IMR-90 (cell line): Measurements from ENCODE around the gene RPL10A. TPM values are rescaled to one million over a fixed set of nuclear protein-coding genes. Genes with fewer than 3 reads are reported as not detected.

Experiments used
- ATAC-seq: fragments of 200-7000 bp; cut with Tn5 transposase; 2 replicates; pipeline ENCODE4 v1.9.1; 2020; ENCODE audit warnings: low read depth, mild to moderate bottlenecking, moderate library complexity
- BruUV-seq: library from RNA; stranded (reverse); fragments of 400-500 nt; replicated peaks from 2 replicates; lab custom pipeline; 2021; lab: Mats Ljungman, UMichigan
- CTCF ChIA-PET: fragments of 300-600 bp; formaldehyde crosslinking; extraction: SDS; loops from one replicate; lab custom pipeline; 2021; ENCODE audit warnings: antibody characterized with exemption; lab: Yijun Ruan, JAX
- POLR2A ChIA-PET: fragments of 300-600 bp; sonication (Branson Sonifier 250); formaldehyde crosslinking; loops from one replicate; lab custom pipeline; 2022; ENCODE audit warnings: antibody characterized with exemption; ENCODE audit not compliant: unreplicated experiment; lab: Charles Lee
- DNase-seq: peaks from one replicate; pipeline ENCODE4 v3.0.0; 2013
- H2AFZ ChIP-seq: replicated peaks from 2 replicates; pipeline ENCODE3; 2013; ENCODE audit warnings: low read length, mild to moderate bottlenecking; ENCODE audit not compliant: poor library complexity
- H2AK5ac ChIP-seq: 2 replicates; pipeline ENCODE4 v1.6.1; 2013; ENCODE audit warnings: low read depth, low read length, inconsistent platforms
- H2AK9ac ChIP-seq: replicated peaks from 2 replicates; pipeline ENCODE3; 2013; ENCODE audit warnings: mild to moderate bottlenecking, low read depth, low read length, moderate library complexity; ENCODE audit not compliant: poor library complexity
- H2BK120ac ChIP-seq: 2 replicates; pipeline ENCODE4 v1.6.1; 2013; ENCODE audit warnings: low read depth, low read length, inconsistent platforms
- H2BK15ac ChIP-seq: 3 replicates; pipeline ENCODE4 v1.6.1; 2013; ENCODE audit warnings: low read depth, low read length, inconsistent platforms
- H2BK20ac ChIP-seq: 2 replicates; pipeline ENCODE4 v1.6.1; 2013; ENCODE audit warnings: low read depth, mild to moderate bottlenecking, inconsistent platforms, low read length, moderate library complexity
- H2BK5ac ChIP-seq: 2 replicates; pipeline ENCODE4 v1.6.1; 2013; ENCODE audit warnings: mild to moderate bottlenecking, low read depth, low read length, inconsistent platforms; ENCODE audit not compliant: poor library complexity, severe bottlenecking
- H3K14ac ChIP-seq: replicated peaks from 2 replicates; pipeline ENCODE4 v1.6.1; 2013; ENCODE audit warnings: low read depth, low read length, inconsistent platforms
- H3K18ac ChIP-seq: 2 replicates; pipeline ENCODE4 v1.6.1; 2013; ENCODE audit warnings: low read depth, low read length, control low read depth
- H3K23ac ChIP-seq: 2 replicates; pipeline ENCODE4 v1.6.1; 2013; ENCODE audit warnings: low read depth, low read length, inconsistent platforms
- H3K27ac ChIP-seq: 2 replicates; pipeline ENCODE4 v1.5.1; 2013; ENCODE audit warnings: mild to moderate bottlenecking, control low read depth, low read length; ENCODE audit not compliant: insufficient read depth
- H3K27me3 ChIP-seq: 2 replicates; pipeline ENCODE4 v1.6.1; 2013; ENCODE audit warnings: low read length; ENCODE audit not compliant: control insufficient read depth, insufficient read depth
- H3K36me3 ChIP-seq: 2 replicates; pipeline ENCODE4 v1.6.1; 2013; ENCODE audit warnings: low read length, mixed read lengths; ENCODE audit not compliant: control insufficient read depth, insufficient read depth
- H3K4ac ChIP-seq: 2 replicates; pipeline ENCODE4 v1.6.1; 2013; ENCODE audit warnings: low read depth, low read length, inconsistent platforms
- H3K4me1 ChIP-seq: 2 replicates; pipeline ENCODE4 v1.6.1; 2013; ENCODE audit warnings: low read length, mixed read lengths; ENCODE audit not compliant: control insufficient read depth, insufficient read depth
- H3K4me2 ChIP-seq: 2 replicates; pipeline ENCODE4 v1.6.1; 2013; ENCODE audit warnings: low read depth, mild to moderate bottlenecking, control low read depth, low read length, moderate library complexity
- H3K4me3 ChIP-seq: 2 replicates; pipeline ENCODE4 v1.5.1; 2013; ENCODE audit warnings: low read depth, mild to moderate bottlenecking, control low read depth, low read length, moderate library complexity; ENCODE audit not compliant: insufficient read depth
- H3K56ac ChIP-seq: 2 replicates; pipeline ENCODE4 v1.6.1; 2013; ENCODE audit warnings: low read length, inconsistent platforms; ENCODE audit not compliant: insufficient read depth; ENCODE audit errors: extremely low read depth
- H3K79me1 ChIP-seq, 2 experiments: 2 replicates each; pipeline ENCODE4 v1.6.1; 2013; ENCODE audit warnings: low read length in 2 of 2, inconsistent platforms in 1 of 2, low read depth in 1 of 2
- H3K9ac ChIP-seq: 2 replicates; pipeline ENCODE4 v1.6.1; 2013; ENCODE audit warnings: low read depth, low read length, control low read depth
- H3K9me1 ChIP-seq: 2 replicates; pipeline ENCODE4 v1.6.1; 2013; ENCODE audit warnings: low read length, inconsistent platforms; ENCODE audit not compliant: insufficient read depth
- H3K9me3 ChIP-seq: 2 replicates; pipeline ENCODE4 v1.6.1; 2013; ENCODE audit warnings: low read length; ENCODE audit not compliant: control insufficient read depth, insufficient read depth
- H4K20me1 ChIP-seq: 2 replicates; pipeline ENCODE4 v1.6.1; 2013; ENCODE audit warnings: low read length, inconsistent platforms; ENCODE audit not compliant: insufficient read depth
- H4K5ac ChIP-seq: 2 replicates; pipeline ENCODE4 v1.6.1; 2013; ENCODE audit warnings: mild to moderate bottlenecking, low read depth, low read length, control low read depth
- H4K8ac ChIP-seq, 2 experiments: 2 replicates each; pipeline ENCODE4 v1.6.1; 2013; ENCODE audit warnings: low read depth in 2 of 2, low read length in 2 of 2, control low read depth in 1 of 2, inconsistent platforms in 1 of 2
- H4K91ac ChIP-seq: 2 replicates; pipeline ENCODE4 v1.6.1; 2013; ENCODE audit warnings: low read depth, low read length, inconsistent platforms; ENCODE audit not compliant: insufficient read depth
- CEBPB ChIP-seq: IDR thresholded peaks from 2 replicates; pipeline ENCODE4 v1.6.1; 2012; ENCODE audit warnings: low read depth, low read length, improper control_type of control experiment
- MXI1 ChIP-seq: IDR thresholded peaks from 2 replicates; pipeline ENCODE4 v1.6.1; 2012; ENCODE audit warnings: low read depth, mild to moderate bottlenecking, low read length, moderate library complexity, borderline replicate concordance
- NFE2L2 ChIP-seq: fragments of 150-350 bp; IDR thresholded peaks from 2 replicates; pipeline ENCODE4 v1.6.1; 2016; ENCODE audit warnings: low read depth, mild to moderate bottlenecking, low read length
- POLR2A ChIP-seq: IDR thresholded peaks from 2 replicates; pipeline ENCODE4 v1.6.1; 2012; ENCODE audit warnings: mild to moderate bottlenecking, low read depth, low read length
- WGBS, 2 experiments: methylation state at CpG; one replicate each; pipeline versions ENCODE4 v1.1.5 to v1.1.7; 2013; ENCODE audit warnings: missing lambda C conversion rate in 2 of 2; ENCODE audit not compliant: insufficient read length in 1 of 2; ENCODE audit errors: extremely low coverage in 2 of 2; 5-methylcytosine and 5-hydroxymethylcytosine counted together
- dilution Hi-C: fragments of 300-500 bp; cut with HindIII; formaldehyde crosslinking; loops from one replicate; pipeline ENCODE4 v1.14.3; 2018; ENCODE audit warnings: low sequenced_read_pairs; ENCODE audit not compliant: unreplicated experiment
- in situ Hi-C: fragments of 300-500 bp; cut with MboI; formaldehyde crosslinking; loops from 3 replicates; pipeline ENCODE4 v1.14.3; 2019; ENCODE audit warnings: low sequenced_read_pairs, inconsistent platforms, mixed read lengths
- intact Hi-C: fragments of 100-400 bp; cut with micrococcal nuclease; formaldehyde crosslinking; loops from 2 replicates; pipeline ENCODE4 v1.10.0; 2022
- polyA plus RNA-seq, 3 experiments: library from polyadenylated mRNA; depleted of rRNA; stranded (reverse); fragments of >200 nt; gene quantifications; 2 replicates each; pipeline ENCODE4 v1.2.3, GENCODE V29; 2012; ENCODE audit warnings: low replicate concordance in 1 of 3
- total RNA-seq: library from RNA; depleted of rRNA; stranded (reverse); fragments of >200 nt; gene quantifications from 2 replicates; pipeline ENCODE4 v1.2.3, GENCODE V29; 2012
- TF ChIP-seq, protein P1 (sequence below): conservative IDR thresholded peaks from 2 replicates; pipeline ENCODE4 v1.5.1; 2012; ENCODE audit warnings: mild to moderate bottlenecking, low read depth, low read length, improper control_type of control experiment

RPL10A gene
- total and polyA plus RNA-seq, 2 of the 4 experiments (the other 2 are of a cell fraction) = 2,310 to 3,153 TPM

DNA sequence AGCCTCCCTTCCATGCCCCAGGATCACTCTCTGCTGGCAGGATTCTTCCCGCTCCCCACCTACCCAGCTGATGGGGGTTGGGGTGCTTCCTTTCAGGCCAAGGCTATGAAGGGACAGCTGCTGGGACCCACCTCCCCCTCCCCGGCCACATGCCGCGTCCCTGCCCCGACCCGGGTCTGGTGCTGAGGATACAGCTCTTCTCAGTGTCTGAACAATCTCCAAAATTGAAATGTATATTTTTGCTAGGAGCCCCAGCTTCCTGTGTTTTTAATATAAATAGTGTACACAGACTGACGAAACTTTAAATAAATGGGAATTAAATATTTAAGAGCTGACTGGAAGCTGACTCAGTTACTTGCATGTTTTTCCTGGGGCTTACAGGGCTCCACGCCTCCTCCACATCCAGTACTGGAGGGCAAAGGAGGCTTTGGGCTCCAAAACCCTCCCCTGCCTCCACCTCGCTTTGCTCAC, 40.3 kb upstream of the RPL10A start (continued):
- no peak for TF ChIP-seq NFE2L2

DNA sequence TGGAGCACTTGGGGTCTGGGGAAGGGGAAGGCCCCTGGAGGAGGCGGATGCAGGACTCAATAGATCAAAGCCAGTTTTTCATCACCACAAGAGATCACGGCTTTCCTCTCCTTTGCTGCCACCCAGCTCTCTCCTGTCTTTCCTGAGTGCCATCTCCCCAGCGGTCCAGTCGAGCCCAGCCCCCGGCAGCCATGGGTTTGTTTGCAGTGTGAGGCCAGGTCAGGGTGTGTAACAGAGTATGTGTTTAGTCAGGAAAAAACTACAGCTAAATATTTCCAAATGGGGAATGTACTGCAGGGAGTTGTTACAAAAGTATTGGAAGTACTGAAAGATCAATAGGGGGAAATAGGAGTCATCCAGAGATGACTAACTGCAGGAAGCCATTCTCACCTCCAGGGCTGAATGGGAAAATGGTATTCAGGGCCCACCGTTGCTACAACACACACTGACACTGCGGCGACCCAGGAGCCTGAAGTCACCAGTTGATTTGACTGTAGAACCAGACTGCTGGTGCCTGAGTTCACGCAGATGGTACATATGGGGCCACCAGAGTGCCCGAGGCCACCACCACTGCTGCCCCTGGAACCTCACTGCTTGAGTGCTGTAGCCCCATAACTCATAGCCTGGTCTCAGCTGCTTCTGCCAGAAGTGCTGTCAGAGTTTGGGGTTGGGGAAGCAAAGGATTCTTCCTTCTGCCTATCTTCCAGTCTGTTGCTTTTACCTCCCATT, 39.6 kb upstream of the RPL10A start:
- Histone ChIP-seq H3K27ac (peak overlapping the region; percentile 98), H3K23ac (peak overlapping the region; percentile 78), H4K20me1 (no peaks in the 10 kb centered on the region), H3K4me1 (peaks cover 42% of the 10 kb centered on the region), H4K91ac (peak overlapping the region; percentile 99), H4K5ac (peak overlapping the region; percentile 83), H2BK5ac (peak overlapping the region; percentile 97), H2AK5ac (peak overlapping the region; percentile 99), H3K9ac (peak overlapping the region; percentile 63), H3K9me3 (peaks cover 6% of the 10 kb centered on the region), H4K8ac (peak overlapping the region; percentile 84 to 96), H2AFZ (peak overlapping the region; percentile 73), H3K4ac (peak overlapping the region; percentile 98), H2BK15ac (peak overlapping the region; percentile 96), H3K14ac (peak overlapping the region; percentile 67), H3K56ac (peak overlapping the region; percentile 95), H3K27me3 (no peaks in the 10 kb centered on the region), H2AK9ac (peak overlapping the region; percentile 97), H2BK20ac (peak overlapping the region; percentile 96), H3K18ac (peak overlapping the region; percentile 88), H3K79me1 (peaks cover 26 to 41% of the 10 kb centered on the region in 2 experiments), H2BK120ac (peak overlapping the region; percentile 96), H3K4me3 (no peak overlapping the region), H3K36me3 (peaks cover 25% of the 10 kb centered on the region), H3K9me1 (peaks cover 34% of the 10 kb centered on the region), H3K4me2 (peak overlapping the region; percentile 73)
- ATAC-seq = peak; percentile 27
- BruUV-seq = no TSS peak
- intact Hi-C loops (no loop called here), in situ Hi-C loops (no loop called here), dilution Hi-C loops (no loop called here)
- 100% methylated on average over 3 of the region's 10 CpGs; no CpG with 5 or more reads in 1 of the 2 experiments for WGBS, 2 experiments
- CTCF ChIA-PET = interaction anchor here (0.8 to 2.9 kb wide), 3 partner anchors 9 to 37 kb away, joined by 3 to 8 read pairs (median 3); no protein-coding TSS in a partner anchor
- peak; percentile 24 for DNase-seq
- TF ChIP-seq, protein P1, sequence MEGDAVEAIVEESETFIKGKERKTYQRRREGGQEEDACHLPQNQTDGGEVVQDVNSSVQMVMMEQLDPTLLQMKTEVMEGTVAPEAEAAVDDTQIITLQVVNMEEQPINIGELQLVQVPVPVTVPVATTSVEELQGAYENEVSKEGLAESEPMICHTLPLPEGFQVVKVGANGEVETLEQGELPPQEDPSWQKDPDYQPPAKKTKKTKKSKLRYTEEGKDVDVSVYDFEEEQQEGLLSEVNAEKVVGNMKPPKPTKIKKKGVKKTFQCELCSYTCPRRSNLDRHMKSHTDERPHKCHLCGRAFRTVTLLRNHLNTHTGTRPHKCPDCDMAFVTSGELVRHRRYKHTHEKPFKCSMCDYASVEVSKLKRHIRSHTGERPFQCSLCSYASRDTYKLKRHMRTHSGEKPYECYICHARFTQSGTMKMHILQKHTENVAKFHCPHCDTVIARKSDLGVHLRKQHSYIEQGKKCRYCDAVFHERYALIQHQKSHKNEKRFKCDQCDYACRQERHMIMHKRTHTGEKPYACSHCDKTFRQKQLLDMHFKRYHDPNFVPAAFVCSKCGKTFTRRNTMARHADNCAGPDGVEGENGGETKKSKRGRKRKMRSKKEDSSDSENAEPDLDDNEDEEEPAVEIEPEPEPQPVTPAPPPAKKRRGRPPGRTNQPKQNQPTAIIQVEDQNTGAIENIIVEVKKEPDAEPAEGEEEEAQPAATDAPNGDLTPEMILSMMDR = 0 out of 2 replicates have a peak, but pooled peaks have one; percentile 2
- TF ChIP-seq MXI1 (no peak), POLR2A (no peak), CEBPB (no peak)
- POLR2A ChIA-PET = interaction anchor here (0.6 to 1.4 kb wide), 4 partner anchors 9 to 112 kb away, joined by 4 to 10 read pairs (median 7); no protein-coding TSS in a partner anchor
